HG03045 (cell line): ENCODE measurements around the gene NUP93.
"Not testable (repeated sequence)": the region's sequence is repeated elsewhere in the genome, so short reads cannot be mapped to it uniquely, and the experiment has no call there.

Source experiments
- ATAC-seq: cut with Tn5 transposase; IDR thresholded peaks from one replicate; pipeline ENCODE4 v1.9.1; 2021; ENCODE audit warnings: mild to moderate bottlenecking, moderate library complexity; ENCODE audit not compliant: unreplicated experiment

Gene NUP93

GRCh38 chr16:56865394-56866062 lies 135.6 kb downstream of the NUP93 start:
- ATAC-seq = no peak

- ATAC-seq = no peak
Measured at GRCh38 chr16:56866955-56867830, 137.3 kb downstream of the NUP93 start.

- no peak for ATAC-seq
Measured at GRCh38 chr16:56868175-56868574, 138.2 kb downstream of the NUP93 start.

GRCh38 chr16:56868766-56869165 lies 138.8 kb downstream of the NUP93 start:
- ATAC-seq = not testable (repeated sequence)

GRCh38 chr16:56869513-56870275 lies 139.8 kb downstream of the NUP93 start:
- ATAC-seq = no peak

- ATAC-seq = no peak
Measured at GRCh38 chr16:56870276-56870888, 140.5 kb downstream of the NUP93 start.

- ATAC-seq = peak; percentile 41
Measured at GRCh38 chr16:56871172-56871593, 141.3 kb downstream of the NUP93 start.

GRCh38 chr16:56872863-56873391 lies 143.0 kb downstream of the NUP93 start:
- ATAC-seq = no peak

GRCh38 chr16:56874800-56875199 lies 144.9 kb downstream of the NUP93 start:
- ATAC-seq = no peak

GRCh38 chr16:56876048-56876447 lies 146.1 kb downstream of the NUP93 start:
- no peak for ATAC-seq

- no peak for ATAC-seq
Measured at GRCh38 chr16:56877486-56878182, 147.7 kb downstream of the NUP93 start.

- no peak for ATAC-seq
Measured at GRCh38 chr16:56878282-56878854, 148.4 kb downstream of the NUP93 start.

GRCh38 chr16:56879276-56879675 lies 149.3 kb downstream of the NUP93 start:
- no peak for ATAC-seq

- ATAC-seq = no peak
Measured at GRCh38 chr16:56880176-56880575, 150.2 kb downstream of the NUP93 start.

- no peak for ATAC-seq
Measured at GRCh38 chr16:56880685-56881084, 150.8 kb downstream of the NUP93 start.

GRCh38 chr16:56882077-56882800 lies 152.3 kb downstream of the NUP93 start:
- ATAC-seq = no peak

- ATAC-seq = no peak
Measured at GRCh38 chr16:56883586-56883985, 153.7 kb downstream of the NUP93 start.

- no peak for ATAC-seq
Measured at GRCh38 chr16:56884026-56884582, 154.2 kb downstream of the NUP93 start.

- ATAC-seq = not testable (repeated sequence)
Measured at GRCh38 chr16:56884929-56885328, 155.0 kb downstream of the NUP93 start.
